IPS-18c (cell line): ENCODE results near the gene NXPH2.

Experiments
- H3K4me3 ChIP-seq: 2 replicates; pipeline ENCODE4 v1.7.0; 2013; ENCODE audit warnings: low read depth, mild to moderate bottlenecking, low read length, moderate library complexity; ENCODE audit not compliant: insufficient read depth
- H3K9me3 ChIP-seq: one replicate; pipeline ENCODE4 v1.6.1; 2013; ENCODE audit warnings: mild to moderate bottlenecking, low read length, moderate library complexity; ENCODE audit not compliant: control insufficient read depth, insufficient read depth

The NXPH2 gene

DNA sequence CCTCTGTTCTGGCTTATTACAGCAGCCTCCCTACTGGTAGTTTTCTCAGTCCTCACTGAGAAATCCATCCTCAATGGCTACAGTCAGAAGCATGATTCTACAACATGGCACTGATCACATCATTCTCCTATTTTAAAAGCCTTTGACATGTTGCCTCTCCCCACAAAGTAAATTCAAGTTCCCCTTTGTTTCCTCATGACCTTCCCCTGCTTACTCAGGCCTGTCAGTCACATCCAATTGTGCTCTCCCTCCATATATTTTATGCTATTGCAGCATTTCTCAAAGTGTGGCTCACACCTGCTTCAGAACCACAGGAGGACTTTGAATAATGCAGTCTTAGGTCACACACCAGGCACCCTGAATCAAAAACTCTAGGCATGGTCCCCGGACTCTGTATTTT lies 154.0 kb downstream of the NXPH2 start:
- Histone ChIP-seq H3K4me3 (no peak overlapping the region), H3K9me3 (no peaks in the 10 kb centered on the region)

DNA sequence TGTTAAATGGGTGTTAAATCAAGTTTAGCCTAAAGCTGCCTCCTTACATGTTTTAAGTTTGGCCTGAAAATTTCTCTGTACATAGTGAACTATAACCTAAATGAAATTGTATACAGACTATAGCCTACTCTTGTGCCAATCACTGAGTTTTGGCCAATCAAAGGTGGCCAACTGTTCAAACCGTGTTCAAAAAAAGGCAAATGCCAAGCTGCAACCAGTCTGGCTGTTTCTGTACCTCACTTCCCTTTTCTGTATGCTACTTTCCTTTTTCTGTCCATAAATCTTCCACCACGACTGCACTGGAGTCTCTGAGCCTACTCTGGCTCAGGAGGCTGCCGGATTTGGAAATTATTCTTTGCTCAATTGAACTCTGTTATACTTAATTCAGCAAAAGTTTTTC lies 157.6 kb downstream of the NXPH2 start:
- no peaks in the 10 kb centered on the region for H3K9me3 ChIP-seq
- no peak overlapping the region for H3K4me3 ChIP-seq

DNA sequence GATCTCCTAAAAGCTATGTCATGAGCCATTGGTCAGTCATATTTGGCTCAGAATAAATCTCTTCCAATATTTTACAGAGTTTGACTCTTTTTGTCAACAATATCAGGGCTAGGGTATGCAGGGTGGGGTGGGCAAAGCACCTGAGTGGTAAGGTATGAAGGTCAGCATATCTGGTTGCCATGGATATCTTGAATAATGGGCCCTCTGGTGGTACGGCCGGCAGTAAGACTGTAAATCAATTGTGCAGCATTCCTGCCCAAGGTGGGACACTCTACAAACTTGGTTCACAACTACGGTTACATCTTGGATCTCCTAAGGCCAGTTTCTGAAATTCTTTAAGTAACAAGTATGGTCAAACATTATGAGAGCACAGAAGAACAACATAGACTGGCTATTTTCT lies 159.1 kb downstream of the NXPH2 start:
- Histone ChIP-seq H3K9me3 (no peaks in the 10 kb centered on the region), H3K4me3 (no peak overlapping the region)

DNA sequence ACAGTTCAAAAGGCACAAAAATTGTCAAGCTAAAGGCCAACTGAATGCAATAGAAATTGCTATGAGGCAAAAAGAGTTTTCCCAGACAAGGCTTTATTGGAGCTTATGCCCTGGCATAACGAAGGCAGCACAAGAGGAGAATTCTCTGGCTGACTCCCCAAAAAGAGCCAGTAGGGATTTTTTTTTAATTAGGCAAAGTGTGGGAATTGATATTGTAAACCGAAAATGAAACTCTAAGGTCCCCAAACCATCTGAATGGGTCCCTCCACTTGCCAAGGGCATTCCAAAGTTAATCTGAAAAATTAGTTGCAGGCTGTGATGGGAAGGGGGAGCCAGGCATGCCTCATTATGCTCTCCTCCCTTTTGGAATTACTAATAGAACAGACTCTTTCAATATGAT lies 159.8 kb downstream of the NXPH2 start:
- H3K9me3 ChIP-seq: no peaks in the 10 kb centered on the region

More for the DNA sequence above, 159.8 kb downstream of the NXPH2 start:
- no peak overlapping the region for H3K4me3 ChIP-seq
